Endothelial cell of umbilical vein (primary cell): ENCODE measurements around the gene DMXL1.

Source experiments
- CTCF ChIP-seq, 2 donors: IDR thresholded peaks; 1 replicate in 1 of 2; 2 replicates in 1 of 2; pipeline ENCODE4 v1.5.1; 2011; ENCODE audit warnings: low read length in 2 of 2, mild to moderate bottlenecking in 2 of 2, moderate library complexity in 2 of 2, control low read depth in 1 of 2, inconsistent platforms in 1 of 2, low read depth in 1 of 2; ENCODE audit not compliant: insufficient read depth in 1 of 2; ENCODE audit errors: extremely low read depth in 1 of 2
- EZH2 ChIP-seq: IDR thresholded peaks from 2 replicates; pipeline ENCODE4 v1.6.1; 2012; ENCODE audit warnings: borderline replicate concordance, low read depth, mild to moderate bottlenecking, moderate library complexity, low read length, inconsistent platforms; ENCODE audit not compliant: severe bottlenecking
- JUN ChIP-seq: IDR thresholded peaks from 2 replicates; pipeline ENCODE4 v1.6.1; 2011; ENCODE audit warnings: borderline replicate concordance, low read depth; ENCODE audit not compliant: insufficient read length, insufficient read depth
- MYC ChIP-seq: IDR thresholded peaks from one replicate; pipeline ENCODE4 v1.6.1; 2011; ENCODE audit warnings: mild to moderate bottlenecking, low read depth, low read length
- POLR2A ChIP-seq: IDR thresholded peaks from 2 replicates; pipeline ENCODE4 v1.6.1; 2012; ENCODE audit warnings: low read depth, mild to moderate bottlenecking, control low read depth, low read length
- POLR2AphosphoS5 ChIP-seq: IDR thresholded peaks from 2 replicates; pipeline ENCODE4 v1.6.1; 2012; ENCODE audit warnings: low read depth, mild to moderate bottlenecking, control low read depth, low read length, moderate library complexity; ENCODE audit not compliant: insufficient read depth
- TF ChIP-seq, protein P1 (sequence below): IDR thresholded peaks from 2 replicates; pipeline ENCODE4 v1.6.1; 2011; ENCODE audit not compliant: insufficient read depth, insufficient read length

- TF ChIP-seq CTCF (IDR thresholded peaks at IDR 0.05; ENCODE audit: extremely low read depth in 1 of 2, insufficient read depth in 1 of 2, low read depth in 1 of 2, low read length in 2 of 2) = no peak
- no peak for TF ChIP-seq POLR2A
- TF ChIP-seq EZH2 = no peak
- TF ChIP-seq POLR2AphosphoS5 = no peak
- TF ChIP-seq JUN = no peak
- TF ChIP-seq, protein P1, sequence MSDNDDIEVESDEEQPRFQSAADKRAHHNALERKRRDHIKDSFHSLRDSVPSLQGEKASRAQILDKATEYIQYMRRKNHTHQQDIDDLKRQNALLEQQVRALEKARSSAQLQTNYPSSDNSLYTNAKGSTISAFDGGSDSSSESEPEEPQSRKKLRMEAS = no peak
- no peak for TF ChIP-seq MYC
Measured at GRCh38 chr5:119176785-119177184, 105.9 kb downstream of the DMXL1 start.
